Endothelial cell of umbilical vein (primary cell): ENCODE data around the gene CSF3. TPM values are rescaled to one million over a fixed set of nuclear protein-coding genes. Genes with fewer than 3 reads are reported as not detected.

Experiments
- BruUV-seq: library from RNA; stranded (reverse); fragments of 400-500 nt; replicated peaks from 2 replicates; lab custom pipeline; 2021; lab: Mats Ljungman, UMichigan
- CTCF ChIA-PET: fragments of 300-600, 350-600 bp; sonication (Branson Sonifier 250); formaldehyde crosslinking; loops from one replicate; lab custom pipeline; 2021; ENCODE audit warnings: antibody characterized with exemption, inconsistent platforms; lab: Charles Lee
- POLR2A ChIA-PET: fragments of 300-600, 350-600 bp; sonication (Branson Sonifier 250); formaldehyde crosslinking; loops from one replicate; lab custom pipeline; 2021; ENCODE audit warnings: antibody characterized with exemption, inconsistent platforms; lab: Charles Lee
- DNase-seq: peaks from one replicate; pipeline ENCODE4 v3.0.0-alpha.2; 2011; ENCODE audit warnings: low read depth, low spot score
- FAIRE-seq: peaks from 2 replicates; lab custom pipeline; 2011; peaks lifted over from hg19 to GRCh38; lab: Jason Lieb, UNC
- H2AFZ ChIP-seq: 2 replicates; pipeline ENCODE4 v1.6.0; 2012; ENCODE audit warnings: low read depth, low read length, control low read depth, inconsistent platforms
- H3K27ac ChIP-seq: 2 replicates; pipeline ENCODE4 v1.5.1; 2011; ENCODE audit warnings: low read depth, mild to moderate bottlenecking, control low read depth, low read length, moderate library complexity; ENCODE audit not compliant: insufficient read depth
- H3K27me3 ChIP-seq, 2 experiments: 2 replicates each; pipeline versions ENCODE4 v1.6.0 to v1.6.1; 2011; ENCODE audit warnings: low read length in 2 of 2, mixed read lengths in 1 of 2; ENCODE audit not compliant: control insufficient read depth in 2 of 2, insufficient read depth in 2 of 2
- H3K36me3 ChIP-seq, 2 experiments: 2 replicates in 1 of 2; 3 replicates in 1 of 2; pipeline ENCODE4 v1.5.1; 2011; ENCODE audit warnings: low read length in 2 of 2, mild to moderate bottlenecking in 1 of 2, moderate library complexity in 1 of 2; ENCODE audit not compliant: control insufficient read depth in 2 of 2, insufficient read depth in 2 of 2; ENCODE audit errors: extremely low read depth in 1 of 2
- H3K4me1 ChIP-seq: 3 replicates; pipeline ENCODE4 v1.5.1; 2011; ENCODE audit warnings: mild to moderate bottlenecking, low read length; ENCODE audit not compliant: control insufficient read depth, insufficient read depth; ENCODE audit errors: extremely low read depth
- H3K4me2 ChIP-seq: 2 replicates; pipeline ENCODE4 v1.6.1; 2011; ENCODE audit warnings: low read length, control low read depth, mixed read lengths; ENCODE audit not compliant: insufficient read depth
- H3K4me3 ChIP-seq, 3 experiments: fragments of 200-600 bp in 1 of 3; sonication (generic), shearing (Covaris generic) in 1 of 3; replicated peaks in 1 of 3; 2 replicates each; pipeline ENCODE4 v1.5.1; 2011 to 2016; ENCODE audit warnings: control low read depth in 3 of 3, low read length in 3 of 3, mild to moderate bottlenecking in 2 of 3, inconsistent platforms in 1 of 3, low read depth in 1 of 3, moderate library complexity in 1 of 3; ENCODE audit not compliant: insufficient read depth in 1 of 3
- H3K79me2 ChIP-seq: 2 replicates; pipeline ENCODE4 v1.6.0; 2012; ENCODE audit warnings: low read length, inconsistent platforms; ENCODE audit not compliant: control insufficient read depth, insufficient read depth
- H3K9ac ChIP-seq: replicated peaks from 2 replicates; pipeline ENCODE3; 2011; ENCODE audit warnings: low read length, control low read depth; ENCODE audit not compliant: insufficient read depth; ENCODE audit errors: extremely low read depth
- H3K9me1 ChIP-seq: replicated peaks from 3 replicates; pipeline ENCODE4 v1.6.0; 2011; ENCODE audit warnings: mild to moderate bottlenecking, low read length; ENCODE audit not compliant: control insufficient read depth, insufficient read depth; ENCODE audit errors: extremely low read depth
- H3K9me3 ChIP-seq: replicated peaks from 2 replicates; pipeline ENCODE4 v1.5.1; 2012; ENCODE audit warnings: low read length, inconsistent platforms; ENCODE audit not compliant: control insufficient read depth, insufficient read depth
- H4K20me1 ChIP-seq: replicated peaks from 2 replicates; pipeline ENCODE3; 2011; ENCODE audit warnings: mild to moderate bottlenecking, low read length; ENCODE audit not compliant: control insufficient read depth, insufficient read depth; ENCODE audit errors: extremely low read depth
- EZH2 ChIP-seq: IDR thresholded peaks from 2 replicates; pipeline ENCODE4 v1.6.1; 2012; ENCODE audit warnings: borderline replicate concordance, low read depth, mild to moderate bottlenecking, moderate library complexity, low read length, inconsistent platforms; ENCODE audit not compliant: severe bottlenecking
- FOS ChIP-seq: IDR thresholded peaks from 2 replicates; pipeline ENCODE4 v1.6.1; 2011; ENCODE audit warnings: mild to moderate bottlenecking, low read length, moderate library complexity, borderline replicate concordance; ENCODE audit not compliant: insufficient read depth
- GATA2 ChIP-seq: IDR thresholded peaks from 2 replicates; pipeline ENCODE4 v1.7.0; 2011; ENCODE audit warnings: low read depth, mild to moderate bottlenecking, moderate library complexity, mixed read lengths, low read length; ENCODE audit not compliant: insufficient read length, insufficient read depth
- JUN ChIP-seq: IDR thresholded peaks from 2 replicates; pipeline ENCODE4 v1.6.1; 2011; ENCODE audit warnings: borderline replicate concordance, low read depth; ENCODE audit not compliant: insufficient read length, insufficient read depth
- MAX ChIP-seq: IDR thresholded peaks from 2 replicates; pipeline ENCODE4 v1.6.1; 2011; ENCODE audit not compliant: insufficient read depth, insufficient read length
- MYC ChIP-seq: IDR thresholded peaks from one replicate; pipeline ENCODE4 v1.6.1; 2011; ENCODE audit warnings: mild to moderate bottlenecking, low read depth, low read length
- POLR2A ChIP-seq: IDR thresholded peaks from 2 replicates; pipeline ENCODE4 v1.6.1; 2012; ENCODE audit warnings: low read depth, mild to moderate bottlenecking, control low read depth, low read length
- POLR2AphosphoS5 ChIP-seq: IDR thresholded peaks from 2 replicates; pipeline ENCODE4 v1.6.1; 2012; ENCODE audit warnings: low read depth, mild to moderate bottlenecking, control low read depth, low read length, moderate library complexity; ENCODE audit not compliant: insufficient read depth
- dilution Hi-C: fragments of 300-500 bp; cut with MboI; formaldehyde crosslinking; loops from one replicate; pipeline ENCODE4 v1.15.0; 2019; ENCODE audit warnings: low sequenced_read_pairs; ENCODE audit not compliant: extremely low pct_ligation_motif_present
- intact Hi-C: fragments of 100-400 bp; cut with micrococcal nuclease; formaldehyde crosslinking; loops from one replicate; pipeline ENCODE4 v1.10.0; 2022
- polyA plus RNA-seq, 4 experiments: library from polyadenylated mRNA; depleted of rRNA in 3 of 4; stranded (reverse) in 3 of 4; unstranded in 1 of 4; fragments of >200 nt; gene quantifications; 2 replicates each; pipeline versions ENCODE4 v1.2.1 to v1.2.3, GENCODE V29; 2011 to 2012; ENCODE audit warnings: missing spikeins in 1 of 4
- total RNA-seq: library from RNA; stranded (reverse); gene quantifications from 2 replicates; pipeline ENCODE4 v1.2.3, GENCODE V29; 2021
- TF ChIP-seq, protein P1 (sequence below), 2 donors: IDR thresholded peaks; 1 replicate in 1 of 2; 2 replicates in 1 of 2; pipeline ENCODE4 v1.5.1; 2011; ENCODE audit warnings: low read length in 2 of 2, mild to moderate bottlenecking in 2 of 2, moderate library complexity in 2 of 2, control low read depth in 1 of 2, inconsistent platforms in 1 of 2, low read depth in 1 of 2; ENCODE audit not compliant: insufficient read depth in 1 of 2; ENCODE audit errors: extremely low read depth in 1 of 2

Gene CSF3
- total and polyA plus RNA-seq, 2 donors (not counting 3 experiments of a cell fraction or from before 2014, with no cell fraction given) = 1.0 to 2.9 TPM

GRCh38 chr17:40063901-40064531 is 48.8 kb downstream of the CSF3 start:
- no peak overlapping the region for H3K27ac ChIP-seq
- peak overlapping the region in 2 of 3 experiments; percentile 48 to 96 for H3K4me3 ChIP-seq
- intact Hi-C loops (loop anchor here (1.0 to 2.0 kb wide), 2 partner anchors 23 to 47 kb away; no protein-coding TSS in a partner anchor), dilution Hi-C loops (no loop called here)
- no peak for DNase-seq
- H3K79me2 ChIP-seq = peaks cover 2% of the 10 kb centered on the region
- FAIRE-seq = no peak
- no peak overlapping the region for H3K9ac ChIP-seq
- ChIA-PET POLR2A (interaction anchor here (0.6 kb wide), 1 partner anchor 49 kb away, joined by 3 read pairs; no protein-coding TSS in a partner anchor), CTCF (interaction anchor here (0.9 to 5.4 kb wide), 11 partner anchors 8 to 48 kb away, joined by 3 to 62 read pairs (median 7); partner anchors contain the start of gene MED24)
- H4K20me1 ChIP-seq = no peaks in the 10 kb centered on the region
- peaks cover 26% of the 10 kb centered on the region for H3K4me1 ChIP-seq
- no peaks in the 10 kb centered on the region for H3K36me3 ChIP-seq
- H3K27me3 ChIP-seq = peaks cover 0 to 3% of the 10 kb centered on the region in 2 experiments
- TF ChIP-seq FOS = no peak
- no peak for TF ChIP-seq EZH2
- TF ChIP-seq, protein P1, sequence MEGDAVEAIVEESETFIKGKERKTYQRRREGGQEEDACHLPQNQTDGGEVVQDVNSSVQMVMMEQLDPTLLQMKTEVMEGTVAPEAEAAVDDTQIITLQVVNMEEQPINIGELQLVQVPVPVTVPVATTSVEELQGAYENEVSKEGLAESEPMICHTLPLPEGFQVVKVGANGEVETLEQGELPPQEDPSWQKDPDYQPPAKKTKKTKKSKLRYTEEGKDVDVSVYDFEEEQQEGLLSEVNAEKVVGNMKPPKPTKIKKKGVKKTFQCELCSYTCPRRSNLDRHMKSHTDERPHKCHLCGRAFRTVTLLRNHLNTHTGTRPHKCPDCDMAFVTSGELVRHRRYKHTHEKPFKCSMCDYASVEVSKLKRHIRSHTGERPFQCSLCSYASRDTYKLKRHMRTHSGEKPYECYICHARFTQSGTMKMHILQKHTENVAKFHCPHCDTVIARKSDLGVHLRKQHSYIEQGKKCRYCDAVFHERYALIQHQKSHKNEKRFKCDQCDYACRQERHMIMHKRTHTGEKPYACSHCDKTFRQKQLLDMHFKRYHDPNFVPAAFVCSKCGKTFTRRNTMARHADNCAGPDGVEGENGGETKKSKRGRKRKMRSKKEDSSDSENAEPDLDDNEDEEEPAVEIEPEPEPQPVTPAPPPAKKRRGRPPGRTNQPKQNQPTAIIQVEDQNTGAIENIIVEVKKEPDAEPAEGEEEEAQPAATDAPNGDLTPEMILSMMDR (IDR thresholded peaks at IDR 0.05; ENCODE audit: extremely low read depth in 1 of 2, insufficient read depth in 1 of 2, low read depth in 1 of 2, low read length in 2 of 2) = no peak
- TF ChIP-seq MYC = no peak
- TF ChIP-seq MAX = no peak
- no peak for TF ChIP-seq POLR2A
- no peak for TF ChIP-seq POLR2AphosphoS5
- TF ChIP-seq GATA2 = no peak
- no peak for TF ChIP-seq JUN
- no peak overlapping the region for H2AFZ ChIP-seq
- no peaks in the 10 kb centered on the region for H3K9me1 ChIP-seq
- no peaks in the 10 kb centered on the region for H3K9me3 ChIP-seq
- no peak overlapping the region for H3K4me2 ChIP-seq
- no TSS peak for BruUV-seq
